GM12878 (cell line): ENCODE data around the gene IFITM5. TPM values are rescaled to one million over a fixed set of nuclear protein-coding genes. Genes with fewer than 3 reads are reported as not detected.
"Not testable (repeated sequence)": the region's sequence is repeated elsewhere in the genome, so short reads cannot be mapped to it uniquely, and the experiment has no call there.

ENCODE experiments used
- ATAC-seq: fragments of 200-7000 bp; cut with Tn5 transposase; 3 replicates; pipeline ENCODE4 v1.9.1; 2020; ENCODE audit warnings: mild to moderate bottlenecking, moderate library complexity
- BruUV-seq: library from RNA; stranded (reverse); fragments of 400-500 nt; replicated peaks from 2 replicates; lab custom pipeline; 2021; lab: Mats Ljungman, UMichigan
- CTCF ChIA-PET: fragments of 300-600 bp; sonication (Branson Sonifier 250); formaldehyde crosslinking; extraction: SDS; loops from one replicate; lab custom pipeline; 2021; ENCODE audit warnings: inconsistent platforms; lab: Yijun Ruan, JAX
- POLR2A ChIA-PET: fragments of 350-600 bp; formaldehyde crosslinking; extraction: SDS; loops from one replicate; lab custom pipeline; 2021; ENCODE audit warnings: inconsistent platforms; lab: Charles Lee
- RAD21 ChIA-PET: fragments of 300-600 bp; sonication (Branson Sonifier 250); formaldehyde crosslinking; loops from one replicate; lab custom pipeline; 2023; ENCODE audit warnings: antibody characterized with exemption; ENCODE audit not compliant: unreplicated experiment; lab: Charles Lee
- SMC1A ChIA-PET: fragments of 300-600 bp; sonication (Branson Sonifier 250); formaldehyde crosslinking; loops from one replicate; lab custom pipeline; 2023; ENCODE audit not compliant: unreplicated experiment, uncharacterized antibody; lab: Charles Lee
- DNase-seq: peaks from one replicate; pipeline ENCODE4 v3.0.0-alpha.2; 2011; ENCODE audit warnings: low read depth, low spot score
- FAIRE-seq: peaks from 3 replicates; lab custom pipeline; 2011; peaks lifted over from hg19 to GRCh38; lab: Jason Lieb, UNC
- H2AFZ ChIP-seq: 2 replicates; pipeline ENCODE4 v1.6.0; 2011; ENCODE audit warnings: low read depth, low read length, control low read depth; ENCODE audit not compliant: control insufficient read depth
- H3K27ac ChIP-seq: 2 replicates; pipeline ENCODE4 v1.5.1; 2011; ENCODE audit warnings: control low read depth; ENCODE audit not compliant: control insufficient read depth, insufficient read depth
- H3K27me3 ChIP-seq, 2 experiments: replicated peaks in 1 of 2; 2 replicates each; pipeline versions ENCODE4 v1.6.0 to v1.6.1; 2011; ENCODE audit warnings: low read length in 1 of 2; ENCODE audit not compliant: control insufficient read depth in 2 of 2, insufficient read depth in 2 of 2
- H3K36me3 ChIP-seq, 2 experiments: 2 replicates each; pipeline ENCODE4 v1.5.1; 2011; ENCODE audit warnings: low read length in 1 of 2; ENCODE audit not compliant: control insufficient read depth in 2 of 2, insufficient read depth in 2 of 2
- H3K4me1 ChIP-seq: 2 replicates; pipeline ENCODE4 v1.6.1; 2011; ENCODE audit warnings: mild to moderate bottlenecking, low read length, moderate library complexity, mixed read lengths; ENCODE audit not compliant: control insufficient read depth, insufficient read depth
- H3K4me2 ChIP-seq: 2 replicates; pipeline ENCODE4 v1.6.0; 2011; ENCODE audit warnings: control low read depth; ENCODE audit not compliant: control insufficient read depth, insufficient read depth
- H3K4me3 ChIP-seq: fragments of 200-600 bp; sonication (generic); 2 replicates; pipeline ENCODE4 v1.5.1; 2016
- H3K79me2 ChIP-seq: 2 replicates; pipeline ENCODE4 v1.6.0; 2011; ENCODE audit warnings: low read length; ENCODE audit not compliant: control insufficient read depth, insufficient read depth
- H3K9ac ChIP-seq: 2 replicates; pipeline ENCODE4 v1.8.0; 2011; ENCODE audit warnings: low read length, control low read depth, mixed read lengths; ENCODE audit not compliant: control insufficient read depth, insufficient read depth
- H3K9me3 ChIP-seq: replicated peaks from 3 replicates; pipeline ENCODE4 v1.5.1; 2011; ENCODE audit warnings: mild to moderate bottlenecking, low read length; ENCODE audit not compliant: control insufficient read depth, insufficient read depth
- H4K20me1 ChIP-seq: 2 replicates; pipeline ENCODE4 v1.6.0; 2011; ENCODE audit not compliant: control insufficient read depth, insufficient read depth
- IKZF1 ChIP-seq: fragments of 450-650 bp; conservative IDR thresholded peaks from 2 replicates; pipeline ENCODE4 v1.6.1; 2017; ENCODE audit warnings: antibody characterized with exemption, mild to moderate bottlenecking
- IKZF2 ChIP-seq, 2 experiments: fragments of 450-650 bp; IDR thresholded peaks; 2 replicates each; pipeline ENCODE4 v1.6.1; 2017; ENCODE audit warnings: mild to moderate bottlenecking in 2 of 2, moderate library complexity in 2 of 2
- MLLT1 ChIP-seq: fragments of 450-650 bp; IDR thresholded peaks from 2 replicates; pipeline ENCODE4 v1.6.1; 2016; ENCODE audit warnings: mild to moderate bottlenecking
- NBN ChIP-seq: fragments of 450-650 bp; IDR thresholded peaks from 2 replicates; pipeline ENCODE4 v1.6.1; 2016
- ZSCAN29 ChIP-seq: fragments of 450-650 bp; IDR thresholded peaks from 2 replicates; pipeline ENCODE4 v1.6.1; 2017; ENCODE audit warnings: mild to moderate bottlenecking, moderate library complexity
- WGBS: methylation state at CpG from one replicate; pipeline ENCODE4 v1.1.6; 2016; ENCODE audit warnings: low lambda C conversion rate; ENCODE audit not compliant: insufficient replicate concordance, insufficient coverage; ENCODE audit errors: missing lambda C conversion rate; 5-methylcytosine and 5-hydroxymethylcytosine counted together
- in situ Hi-C: fragments of 300-500 bp; cut with MboI; formaldehyde crosslinking; loops from 9 replicates; pipeline ENCODE4 v1.14.3; 2018; ENCODE audit warnings: mixed read lengths
- intact Hi-C: fragments of 100-400 bp; cut with micrococcal nuclease; formaldehyde crosslinking; loops from one replicate; pipeline ENCODE4 v1.14.2; 2022; ENCODE audit not compliant: unreplicated experiment
- polyA plus RNA-seq, 11 experiments: library from polyadenylated mRNA; depleted of rRNA in 4 of 11; unstranded in 6 of 11; stranded (reverse) in 5 of 11; fragments of >200 nt; fragmentation: Nextera tagmentation in 4 of 11; fragmentation: Illumina TruSeq in 1 of 11; extraction: Ambion mirVana in 4 of 11; extraction: Trizol in 1 of 11; gene quantifications; 1 replicate in 1 of 11; 2 replicates in 10 of 11; pipeline versions ENCODE4 v1.2.1 to v1.2.3, GENCODE V29; 2011 to 2016; ENCODE audit warnings: inconsistent platforms in 2 of 11, missing spikeins in 2 of 11, low read depth in 1 of 11
- total RNA-seq, 4 experiments: library from RNA; depleted of rRNA in 3 of 4; stranded (reverse); fragments of >200 nt in 3 of 4; fragmentation: Illumina TruSeq in 1 of 4; extraction: Trizol in 1 of 4; gene quantifications; 2 replicates each; pipeline versions ENCODE4 v1.2.1 to v1.2.3, GENCODE V29; 2013 to 2021
- TF ChIP-seq, protein P1 (sequence below): fragments of 450-650 bp; IDR thresholded peaks from 2 replicates; pipeline ENCODE4 v1.6.1; 2016; ENCODE audit warnings: mild to moderate bottlenecking, moderate library complexity, borderline replicate concordance

Gene IFITM5
- total and polyA plus RNA-seq, 10 of the 15 experiments (the other 5 are each of a cell fraction or from before 2014, with no cell fraction given) = not detected

DNA sequence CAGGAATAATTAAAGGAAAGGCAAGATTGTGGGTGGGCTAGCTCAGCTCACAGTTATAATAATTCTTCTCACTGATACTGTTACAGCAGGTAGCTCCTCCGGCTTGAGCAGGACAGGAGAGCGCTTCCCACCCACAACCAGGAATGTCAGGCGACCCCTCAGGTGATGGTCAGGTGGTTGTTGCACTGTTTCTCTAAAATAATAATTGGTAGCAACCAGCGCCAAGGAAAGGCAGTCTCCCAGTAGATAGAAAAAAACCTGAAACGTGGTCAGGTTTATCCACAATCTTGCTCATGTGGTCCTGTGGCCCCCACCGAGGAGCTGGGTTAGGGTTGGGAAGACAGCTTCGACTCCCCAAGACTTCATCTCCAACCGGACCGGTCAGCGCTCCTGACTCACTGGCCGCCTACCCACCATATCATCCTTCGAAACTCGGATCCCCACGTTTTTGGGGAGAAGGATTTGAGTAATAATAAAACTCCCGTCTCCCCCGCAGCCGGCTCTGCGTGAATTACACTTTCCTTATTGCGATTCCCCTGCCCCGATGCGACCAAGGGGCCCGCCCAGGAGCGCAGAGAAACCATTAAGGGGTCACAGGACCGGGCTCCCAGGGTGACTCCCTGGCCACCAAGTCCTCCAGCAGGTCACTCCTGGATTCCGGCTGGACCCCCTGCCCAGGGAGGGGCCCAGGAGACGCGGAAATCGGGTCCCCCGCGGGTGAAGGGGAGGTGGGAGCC is 18.5 kb upstream of the IFITM5 start:
- ATAC-seq, H3K36me3 ChIP-seq, H3K9me3 ChIP-seq, H3K27me3 ChIP-seq, intact Hi-C loops, DNase-seq, H2AFZ ChIP-seq, H3K4me1 ChIP-seq, BruUV-seq, in situ Hi-C loops, H4K20me1 ChIP-seq: not testable (repeated sequence)
- peaks cover 53% of the 10 kb centered on the region for H3K79me2 ChIP-seq
- peak overlapping the region; percentile 98 for H3K27ac ChIP-seq
- ChIA-PET CTCF (interaction anchor here (0.6 to 3.7 kb wide), 13 partner anchors 9 to 85 kb away, joined by 3 to 43 read pairs (median 5); partner anchors contain the start of gene IFITM2), POLR2A (interaction anchor here (0.5 to 4.5 kb wide), 12 partner anchors 9 to 221 kb away, joined by 3 to 45 read pairs (median 7); partner anchors contain the start of genes BET1L and RIC8A), RAD21 (interaction anchor here (1.0 to 4.5 kb wide), 7 partner anchors 9 to 37 kb away, joined by 3 to 46 read pairs (median 7); partner anchors contain the start of gene IFITM2), SMC1A (interaction anchor here (0.8 to 4.0 kb wide), 12 partner anchors 9 to 81 kb away, joined by 3 to 42 read pairs (median 4); no protein-coding TSS in a partner anchor)
- WGBS = 43% methylated on average over 14 of the region's 30 CpGs
- H3K4me3 ChIP-seq = peak overlapping the region; percentile 87
- peak overlapping the region; percentile 65 for H3K9ac ChIP-seq
- peak overlapping the region; percentile 97 for H3K4me2 ChIP-seq
- TF ChIP-seq IKZF2 (IDR thresholded peaks at IDR 0.05) (peak; percentile 20 to 22; a peak in 1 of 4 replicates), IKZF1 (peak; percentile 50)
- FAIRE-seq = peak; percentile 57

DNA sequence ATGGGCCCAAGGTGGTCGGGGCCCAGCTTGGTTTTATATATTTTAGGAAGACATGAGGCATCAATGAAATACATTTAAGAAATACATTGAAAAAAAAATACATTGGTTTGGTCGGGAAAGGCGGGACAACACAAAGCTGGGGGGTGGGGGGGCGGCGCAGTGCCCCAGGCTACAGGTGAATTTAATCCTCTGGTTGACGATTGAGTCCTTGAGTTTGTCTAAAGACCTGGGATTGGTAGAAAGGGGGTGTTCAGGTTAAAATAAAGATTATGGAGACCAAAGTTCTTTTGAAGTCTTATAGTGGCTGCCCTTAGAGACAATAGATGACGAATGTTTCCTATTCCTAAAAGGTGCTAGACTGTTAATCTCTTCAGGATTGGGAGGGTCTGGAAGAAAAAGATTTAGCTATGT is 17.6 kb upstream of the IFITM5 start:
- Histone ChIP-seq H2AFZ (no peak overlapping the region), H3K4me1 (peaks cover 13% of the 10 kb centered on the region), H3K79me2 (peaks cover 62% of the 10 kb centered on the region), H3K36me3 (peaks cover 2 to 5% of the 10 kb centered on the region in 2 experiments; a peak in 3 of 4 replicates), H4K20me1 (no peaks in the 10 kb centered on the region), H3K4me2 (peak overlapping the region; percentile 97), H3K9me3 (no peaks in the 10 kb centered on the region), H3K9ac (peak overlapping the region; percentile 99), H3K4me3 (peak overlapping the region; percentile 87)
- ChIA-PET RAD21 (interaction anchor here (1.0 to 4.5 kb wide), 7 partner anchors 9 to 38 kb away, joined by 3 to 46 read pairs (median 7); partner anchors contain the start of gene IFITM2), SMC1A (interaction anchor here (0.8 to 4.0 kb wide), 13 partner anchors 8 to 80 kb away, joined by 3 to 42 read pairs (median 3); no protein-coding TSS in a partner anchor), POLR2A (interaction anchor here (0.6 to 4.5 kb wide), 11 partner anchors 8 to 110 kb away, joined by 3 to 45 read pairs (median 8); partner anchors contain the start of genes BET1L and RIC8A), CTCF (interaction anchor here (0.9 to 3.7 kb wide), 13 partner anchors 8 to 132 kb away, joined by 3 to 43 read pairs (median 5); partner anchors contain the start of gene IFITM2)
- intact Hi-C loops = no loop called here
- in situ Hi-C loops = no loop called here
- no peak for ATAC-seq
- no peak for DNase-seq
- FAIRE-seq = no peak
- 86% methylated on average over 7 of the region's 7 CpGs for WGBS
- BruUV-seq = no TSS peak
- TF ChIP-seq MLLT1 (peak; percentile 73; the same call in 1 of the 2 replicates), ZSCAN29 (no peak), NBN (no peak)
- TF ChIP-seq, protein P1, sequence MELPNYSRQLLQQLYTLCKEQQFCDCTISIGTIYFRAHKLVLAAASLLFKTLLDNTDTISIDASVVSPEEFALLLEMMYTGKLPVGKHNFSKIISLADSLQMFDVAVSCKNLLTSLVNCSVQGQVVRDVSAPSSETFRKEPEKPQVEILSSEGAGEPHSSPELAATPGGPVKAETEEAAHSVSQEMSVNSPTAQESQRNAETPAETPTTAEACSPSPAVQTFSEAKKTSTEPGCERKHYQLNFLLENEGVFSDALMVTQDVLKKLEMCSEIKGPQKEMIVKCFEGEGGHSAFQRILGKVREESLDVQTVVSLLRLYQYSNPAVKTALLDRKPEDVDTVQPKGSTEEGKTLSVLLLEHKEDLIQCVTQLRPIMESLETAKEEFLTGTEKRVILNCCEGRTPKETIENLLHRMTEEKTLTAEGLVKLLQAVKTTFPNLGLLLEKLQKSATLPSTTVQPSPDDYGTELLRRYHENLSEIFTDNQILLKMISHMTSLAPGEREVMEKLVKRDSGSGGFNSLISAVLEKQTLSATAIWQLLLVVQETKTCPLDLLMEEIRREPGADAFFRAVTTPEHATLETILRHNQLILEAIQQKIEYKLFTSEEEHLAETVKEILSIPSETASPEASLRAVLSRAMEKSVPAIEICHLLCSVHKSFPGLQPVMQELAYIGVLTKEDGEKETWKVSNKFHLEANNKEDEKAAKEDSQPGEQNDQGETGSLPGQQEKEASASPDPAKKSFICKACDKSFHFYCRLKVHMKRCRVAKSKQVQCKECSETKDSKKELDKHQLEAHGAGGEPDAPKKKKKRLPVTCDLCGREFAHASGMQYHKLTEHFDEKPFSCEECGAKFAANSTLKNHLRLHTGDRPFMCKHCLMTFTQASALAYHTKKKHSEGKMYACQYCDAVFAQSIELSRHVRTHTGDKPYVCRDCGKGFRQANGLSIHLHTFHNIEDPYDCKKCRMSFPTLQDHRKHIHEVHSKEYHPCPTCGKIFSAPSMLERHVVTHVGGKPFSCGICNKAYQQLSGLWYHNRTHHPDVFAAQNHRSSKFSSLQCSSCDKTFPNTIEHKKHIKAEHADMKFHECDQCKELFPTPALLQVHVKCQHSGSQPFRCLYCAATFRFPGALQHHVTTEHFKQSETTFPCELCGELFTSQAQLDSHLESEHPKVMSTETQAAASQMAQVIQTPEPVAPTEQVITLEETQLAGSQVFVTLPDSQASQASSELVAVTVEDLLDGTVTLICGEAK = 0 out of 2 replicates have a peak, but pooled peaks have one; percentile 6
- TF ChIP-seq, all 136 proteins: peak for 2
- peak overlapping the region; percentile 98 for H3K27ac ChIP-seq
- H3K27me3 ChIP-seq = no peaks in the 10 kb centered on the region; a peak in 1 of 4 replicates
